ENCODE measurements around the gene HHIP. TPM values are rescaled to one million over a fixed set of nuclear protein-coding genes. Genes with fewer than 3 reads are reported as not detected.

Gene HHIP
- total RNA-seq, 4 donors from 2014 or later: 0.10 to 0.34 TPM; not detected in 2

- no peak for DNase-seq (ENCODE audit: low spot score in 2 of 2)
- Histone ChIP-seq H3K27ac (no peak overlapping the region), H3K36me3 (no peaks in the 10 kb centered on the region), H3K4me3 (no peak overlapping the region), H3K27me3 (no peaks in the 10 kb centered on the region), H3K4me1 (peaks cover 5% of the 10 kb centered on the region), H3K9me3 (no peaks in the 10 kb centered on the region)
- TF ChIP-seq CTCF (IDR thresholded peaks at IDR 0.05) (no peak), POLR2A (IDR thresholded peaks at IDR 0.05) (no peak), EP300 (IDR thresholded peaks at IDR 0.05) (no peak), POLR2AphosphoS5 (IDR thresholded peaks at IDR 0.05) (no peak)
- 72% methylated on average over 3 of the region's 3 CpGs for WGBS
Measured at GRCh38 chr4:144720491-144720890, 74.5 kb downstream of the HHIP start.

- H3K4me1 ChIP-seq: peaks cover 5% of the 10 kb centered on the region
- H3K27ac ChIP-seq: no peak overlapping the region
- no peak overlapping the region for H3K4me3 ChIP-seq
- DNase-seq (ENCODE audit: low spot score in 2 of 2): no peak
- H3K36me3 ChIP-seq: no peaks in the 10 kb centered on the region
- no peaks in the 10 kb centered on the region for H3K27me3 ChIP-seq
- H3K9me3 ChIP-seq: no peaks in the 10 kb centered on the region
- TF ChIP-seq CTCF (IDR thresholded peaks at IDR 0.05): no peak
- no peak for TF ChIP-seq EP300 (IDR thresholded peaks at IDR 0.05)
- no peak for TF ChIP-seq POLR2A (IDR thresholded peaks at IDR 0.05)
- TF ChIP-seq POLR2AphosphoS5 (IDR thresholded peaks at IDR 0.05): no peak
Measured at GRCh38 chr4:144721994-144722393, 76.0 kb downstream of the HHIP start.

GRCh38 chr4:144723471-144723870 is 77.5 kb downstream of the HHIP start:
- H3K4me3 ChIP-seq: no peak overlapping the region
- H3K4me1 ChIP-seq: peaks cover 5% of the 10 kb centered on the region
- H3K9me3 ChIP-seq: no peaks in the 10 kb centered on the region
- TF ChIP-seq CTCF (IDR thresholded peaks at IDR 0.05) (no peak), POLR2A (IDR thresholded peaks at IDR 0.05) (no peak), EP300 (IDR thresholded peaks at IDR 0.05) (no peak), POLR2AphosphoS5 (IDR thresholded peaks at IDR 0.05) (no peak)
- no peaks in the 10 kb centered on the region for H3K36me3 ChIP-seq
- H3K27ac ChIP-seq: no peak overlapping the region
- no peaks in the 10 kb centered on the region for H3K27me3 ChIP-seq
- no peak for DNase-seq (ENCODE audit: low spot score in 2 of 2)

DNA sequence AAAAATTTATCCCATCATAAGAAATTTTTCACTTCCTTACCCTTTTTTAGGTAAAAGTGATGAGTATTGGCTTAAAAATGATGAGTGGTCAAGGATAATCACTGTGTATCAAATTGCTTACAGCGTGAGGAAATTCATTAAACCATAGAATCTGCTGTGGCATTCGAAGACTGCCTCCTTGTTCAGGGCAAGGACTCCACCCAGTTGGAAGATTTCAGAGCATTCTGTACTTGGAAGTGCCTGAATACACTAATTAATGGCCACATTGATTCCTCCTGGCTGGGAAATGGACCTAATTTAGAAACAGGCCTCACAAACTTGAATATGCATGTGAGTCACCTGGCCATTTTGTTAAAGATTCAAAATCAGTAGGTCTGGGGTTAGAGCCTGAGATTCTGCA is 83.2 kb downstream of the HHIP start:
- Histone ChIP-seq H3K36me3 (no peaks in the 10 kb centered on the region), H3K4me3 (no peak overlapping the region), H3K27me3 (no peaks in the 10 kb centered on the region), H3K9me3 (no peaks in the 10 kb centered on the region), H3K27ac (no peak overlapping the region), H3K4me1 (no peaks in the 10 kb centered on the region)
- no peak for DNase-seq (ENCODE audit: low spot score in 2 of 2)
- TF ChIP-seq EP300 (IDR thresholded peaks at IDR 0.05) (no peak), POLR2A (IDR thresholded peaks at IDR 0.05) (no peak), POLR2AphosphoS5 (IDR thresholded peaks at IDR 0.05) (no peak), CTCF (IDR thresholded peaks at IDR 0.05) (no peak)
- 87% methylated on average over 2 of the region's 2 CpGs for WGBS

GRCh38 chr4:144732584-144733428 is 86.8 kb downstream of the HHIP start:
- H3K4me3 ChIP-seq: no peak overlapping the region
- 74% methylated on average over 4 of the region's 4 CpGs for WGBS
- DNase-seq (ENCODE audit: low spot score in 2 of 2): no peak
- H3K9me3 ChIP-seq: no peaks in the 10 kb centered on the region
- TF ChIP-seq POLR2AphosphoS5 (IDR thresholded peaks at IDR 0.05) (no peak), POLR2A (IDR thresholded peaks at IDR 0.05) (no peak), CTCF (IDR thresholded peaks at IDR 0.05) (no peak), EP300 (IDR thresholded peaks at IDR 0.05) (no peak)
- H3K4me1 ChIP-seq: no peaks in the 10 kb centered on the region
- H3K27ac ChIP-seq: no peak overlapping the region
- H3K27me3 ChIP-seq: no peaks in the 10 kb centered on the region
- no peaks in the 10 kb centered on the region for H3K36me3 ChIP-seq
